GM12878 (cell line): Measurements from ENCODE around the gene SLC6A17. TPM values are rescaled to one million over a fixed set of nuclear protein-coding genes. Genes with fewer than 3 reads are reported as not detected.

Experiments
- ATAC-seq: fragments of 200-7000 bp; cut with Tn5 transposase; 3 replicates; pipeline ENCODE4 v1.9.1; 2020; ENCODE audit warnings: mild to moderate bottlenecking, moderate library complexity
- BruUV-seq: library from RNA; stranded (reverse); fragments of 400-500 nt; replicated peaks from 2 replicates; lab custom pipeline; 2021; lab: Mats Ljungman, UMichigan
- CTCF ChIA-PET: fragments of 300-600 bp; sonication (Branson Sonifier 250); formaldehyde crosslinking; extraction: SDS; loops from one replicate; lab custom pipeline; 2021; ENCODE audit warnings: inconsistent platforms; lab: Yijun Ruan, JAX
- POLR2A ChIA-PET: fragments of 350-600 bp; formaldehyde crosslinking; extraction: SDS; loops from one replicate; lab custom pipeline; 2021; ENCODE audit warnings: inconsistent platforms; lab: Charles Lee
- RAD21 ChIA-PET: fragments of 300-600 bp; sonication (Branson Sonifier 250); formaldehyde crosslinking; loops from one replicate; lab custom pipeline; 2023; ENCODE audit warnings: antibody characterized with exemption; ENCODE audit not compliant: unreplicated experiment; lab: Charles Lee
- SMC1A ChIA-PET: fragments of 300-600 bp; sonication (Branson Sonifier 250); formaldehyde crosslinking; loops from one replicate; lab custom pipeline; 2023; ENCODE audit not compliant: unreplicated experiment, uncharacterized antibody; lab: Charles Lee
- DNase-seq: peaks from one replicate; pipeline ENCODE4 v3.0.0-alpha.2; 2011; ENCODE audit warnings: low read depth, low spot score
- FAIRE-seq: peaks from 3 replicates; lab custom pipeline; 2011; peaks lifted over from hg19 to GRCh38; lab: Jason Lieb, UNC
- H2AFZ ChIP-seq: 2 replicates; pipeline ENCODE4 v1.6.0; 2011; ENCODE audit warnings: low read depth, low read length, control low read depth; ENCODE audit not compliant: control insufficient read depth
- H3K27ac ChIP-seq: 2 replicates; pipeline ENCODE4 v1.5.1; 2011; ENCODE audit warnings: control low read depth; ENCODE audit not compliant: control insufficient read depth, insufficient read depth
- H3K27me3 ChIP-seq, 2 experiments: replicated peaks in 1 of 2; 2 replicates each; pipeline versions ENCODE4 v1.6.0 to v1.6.1; 2011; ENCODE audit warnings: low read length in 1 of 2; ENCODE audit not compliant: control insufficient read depth in 2 of 2, insufficient read depth in 2 of 2
- H3K36me3 ChIP-seq, 2 experiments: 2 replicates each; pipeline ENCODE4 v1.5.1; 2011; ENCODE audit warnings: low read length in 1 of 2; ENCODE audit not compliant: control insufficient read depth in 2 of 2, insufficient read depth in 2 of 2
- H3K4me1 ChIP-seq: 2 replicates; pipeline ENCODE4 v1.6.1; 2011; ENCODE audit warnings: mild to moderate bottlenecking, low read length, moderate library complexity, mixed read lengths; ENCODE audit not compliant: control insufficient read depth, insufficient read depth
- H3K4me2 ChIP-seq: 2 replicates; pipeline ENCODE4 v1.6.0; 2011; ENCODE audit warnings: control low read depth; ENCODE audit not compliant: control insufficient read depth, insufficient read depth
- H3K4me3 ChIP-seq: fragments of 200-600 bp; sonication (generic); 2 replicates; pipeline ENCODE4 v1.5.1; 2016
- H3K79me2 ChIP-seq: 2 replicates; pipeline ENCODE4 v1.6.0; 2011; ENCODE audit warnings: low read length; ENCODE audit not compliant: control insufficient read depth, insufficient read depth
- H3K9ac ChIP-seq: 2 replicates; pipeline ENCODE4 v1.8.0; 2011; ENCODE audit warnings: low read length, control low read depth, mixed read lengths; ENCODE audit not compliant: control insufficient read depth, insufficient read depth
- H3K9me3 ChIP-seq: replicated peaks from 3 replicates; pipeline ENCODE4 v1.5.1; 2011; ENCODE audit warnings: mild to moderate bottlenecking, low read length; ENCODE audit not compliant: control insufficient read depth, insufficient read depth
- H4K20me1 ChIP-seq: 2 replicates; pipeline ENCODE4 v1.6.0; 2011; ENCODE audit not compliant: control insufficient read depth, insufficient read depth
- CBX5 ChIP-seq: sonication (generic); IDR thresholded peaks from 2 replicates; pipeline ENCODE4 v1.6.1; 2016; ENCODE audit warnings: low read depth, moderate library complexity, mild to moderate bottlenecking, inconsistent platforms
- EZH2 ChIP-seq: IDR thresholded peaks from 2 replicates; pipeline ENCODE4 v1.6.1; 2012; ENCODE audit warnings: low read depth, mild to moderate bottlenecking, control low read depth, inconsistent platforms, low read length, borderline replicate concordance; ENCODE audit not compliant: control insufficient read depth
- POLR2A ChIP-seq: IDR thresholded peaks from 2 replicates; pipeline ENCODE4 v1.6.1; 2011; ENCODE audit warnings: low read depth, mild to moderate bottlenecking, low read length
- POLR2AphosphoS2 ChIP-seq: IDR thresholded peaks from 2 replicates; pipeline ENCODE4 v1.6.1; 2011; ENCODE audit warnings: low read depth, mild to moderate bottlenecking, low read length, improper control_type of control experiment, moderate library complexity
- RUNX3 ChIP-seq: IDR thresholded peaks from 2 replicates; pipeline ENCODE4 v1.6.1; 2012; ENCODE audit warnings: low read length, inconsistent platforms
- SREBF1 ChIP-seq: IDR thresholded peaks from 2 replicates; pipeline ENCODE4 v1.6.1; 2012; ENCODE audit warnings: mild to moderate bottlenecking, low read length
- TAF1 ChIP-seq: IDR thresholded peaks from 2 replicates; pipeline ENCODE4 v1.6.1; 2011; ENCODE audit warnings: mild to moderate bottlenecking, low read depth, low read length, borderline replicate concordance
- WGBS: methylation state at CpG from one replicate; pipeline ENCODE4 v1.1.6; 2016; ENCODE audit warnings: low lambda C conversion rate; ENCODE audit not compliant: insufficient replicate concordance, insufficient coverage; ENCODE audit errors: missing lambda C conversion rate; 5-methylcytosine and 5-hydroxymethylcytosine counted together
- in situ Hi-C: fragments of 300-500 bp; cut with MboI; formaldehyde crosslinking; loops from 9 replicates; pipeline ENCODE4 v1.14.3; 2018; ENCODE audit warnings: mixed read lengths
- intact Hi-C: fragments of 100-400 bp; cut with micrococcal nuclease; formaldehyde crosslinking; loops from one replicate; pipeline ENCODE4 v1.14.2; 2022; ENCODE audit not compliant: unreplicated experiment
- polyA plus RNA-seq, 11 experiments: library from polyadenylated mRNA; depleted of rRNA in 4 of 11; unstranded in 6 of 11; stranded (reverse) in 5 of 11; fragments of >200 nt; fragmentation: Nextera tagmentation in 4 of 11; fragmentation: Illumina TruSeq in 1 of 11; extraction: Ambion mirVana in 4 of 11; extraction: Trizol in 1 of 11; gene quantifications; 1 replicate in 1 of 11; 2 replicates in 10 of 11; pipeline versions ENCODE4 v1.2.1 to v1.2.3, GENCODE V29; 2011 to 2016; ENCODE audit warnings: inconsistent platforms in 2 of 11, missing spikeins in 2 of 11, low read depth in 1 of 11
- total RNA-seq, 4 experiments: library from RNA; depleted of rRNA in 3 of 4; stranded (reverse); fragments of >200 nt in 3 of 4; fragmentation: Illumina TruSeq in 1 of 4; extraction: Trizol in 1 of 4; gene quantifications; 2 replicates each; pipeline versions ENCODE4 v1.2.1 to v1.2.3, GENCODE V29; 2013 to 2021
- TF ChIP-seq, protein P1 (sequence below), 3 experiments: IDR thresholded peaks in 2 of 3; conservative IDR thresholded peaks in 1 of 3; 2 replicates each; pipeline ENCODE4 v1.5.1; 2011; ENCODE audit warnings: low read depth in 3 of 3, low read length in 3 of 3, mild to moderate bottlenecking in 3 of 3, control low read depth in 2 of 3, moderate library complexity in 2 of 3, inconsistent platforms in 1 of 3, mixed read lengths in 1 of 3; ENCODE audit not compliant: control insufficient read depth in 2 of 3, insufficient read depth in 1 of 3; ENCODE audit errors: extremely low read depth in 1 of 3
- TF ChIP-seq, protein P2 (sequence below): fragments of 450-650 bp; IDR thresholded peaks from 2 replicates; pipeline ENCODE4 v1.6.1; 2017; ENCODE audit warnings: mild to moderate bottlenecking, moderate library complexity
- TF ChIP-seq, protein P3 (sequence below): IDR thresholded peaks from 2 replicates; pipeline ENCODE4 v1.6.1; 2011; ENCODE audit warnings: borderline replicate concordance, low read depth, mild to moderate bottlenecking, moderate library complexity, mixed read lengths, low read length; ENCODE audit not compliant: insufficient read depth; ENCODE audit errors: extremely low read length
- TF ChIP-seq, protein P4 (sequence below): IDR thresholded peaks from 2 replicates; pipeline ENCODE4 v1.6.1; 2012; ENCODE audit warnings: low read depth, low read length, improper control_type of control experiment

The SLC6A17 gene
- total and polyA plus RNA-seq, 10 of the 15 experiments (the other 5 are each of a cell fraction or from before 2014, with no cell fraction given): not detected

DNA sequence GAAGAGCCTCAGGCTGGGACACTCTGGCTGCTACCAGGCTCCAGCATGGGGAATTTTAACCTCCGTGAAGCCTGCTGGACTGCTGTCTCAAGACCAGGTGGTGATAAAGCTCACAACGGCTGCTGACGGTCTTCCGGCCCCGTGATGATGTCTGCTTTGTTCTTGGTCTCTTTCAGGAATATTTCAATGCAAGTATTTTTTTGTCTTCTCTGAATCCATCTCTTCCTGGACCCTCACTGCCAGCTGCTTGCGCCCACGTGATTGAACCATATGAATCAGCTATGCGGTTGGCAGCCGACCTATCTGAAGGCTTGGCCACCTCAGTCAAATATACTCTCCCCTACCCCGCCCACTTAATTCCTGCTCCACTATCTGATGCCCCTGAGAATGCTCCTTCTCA lies 14.6 kb upstream of the SLC6A17 start:
- no peak for FAIRE-seq
- DNase-seq: no peak
- no peaks in the 10 kb centered on the region for H3K4me1 ChIP-seq
- no peaks in the 10 kb centered on the region for H3K79me2 ChIP-seq
- in situ Hi-C loops (no loop called here), intact Hi-C loops (no loop called here)
- H3K36me3 ChIP-seq: no peaks in the 10 kb centered on the region
- H4K20me1 ChIP-seq: no peaks in the 10 kb centered on the region
- H3K4me2 ChIP-seq: no peak overlapping the region
- BruUV-seq: no TSS peak
- WGBS: 25% methylated on average over 10 of the region's 10 CpGs
- no peak overlapping the region for H3K4me3 ChIP-seq
- H3K27ac ChIP-seq: no peak overlapping the region
- ChIA-PET CTCF (no interaction called here), SMC1A (no interaction called here), RAD21 (no interaction called here), POLR2A (no interaction called here)
- TF ChIP-seq POLR2A: no peak
- TF ChIP-seq TAF1: no peak
- TF ChIP-seq, protein P1, sequence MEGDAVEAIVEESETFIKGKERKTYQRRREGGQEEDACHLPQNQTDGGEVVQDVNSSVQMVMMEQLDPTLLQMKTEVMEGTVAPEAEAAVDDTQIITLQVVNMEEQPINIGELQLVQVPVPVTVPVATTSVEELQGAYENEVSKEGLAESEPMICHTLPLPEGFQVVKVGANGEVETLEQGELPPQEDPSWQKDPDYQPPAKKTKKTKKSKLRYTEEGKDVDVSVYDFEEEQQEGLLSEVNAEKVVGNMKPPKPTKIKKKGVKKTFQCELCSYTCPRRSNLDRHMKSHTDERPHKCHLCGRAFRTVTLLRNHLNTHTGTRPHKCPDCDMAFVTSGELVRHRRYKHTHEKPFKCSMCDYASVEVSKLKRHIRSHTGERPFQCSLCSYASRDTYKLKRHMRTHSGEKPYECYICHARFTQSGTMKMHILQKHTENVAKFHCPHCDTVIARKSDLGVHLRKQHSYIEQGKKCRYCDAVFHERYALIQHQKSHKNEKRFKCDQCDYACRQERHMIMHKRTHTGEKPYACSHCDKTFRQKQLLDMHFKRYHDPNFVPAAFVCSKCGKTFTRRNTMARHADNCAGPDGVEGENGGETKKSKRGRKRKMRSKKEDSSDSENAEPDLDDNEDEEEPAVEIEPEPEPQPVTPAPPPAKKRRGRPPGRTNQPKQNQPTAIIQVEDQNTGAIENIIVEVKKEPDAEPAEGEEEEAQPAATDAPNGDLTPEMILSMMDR (IDR thresholded peaks at IDR 0.05 in 2 of 3, conservative IDR thresholded peaks at IDR 0.05 in 1 of 3; ENCODE audit: control insufficient read depth in 2 of 3, extremely low read depth in 1 of 3, insufficient read depth in 1 of 3, low read depth in 3 of 3, low read length in 3 of 3): no peak
- no peak for TF ChIP-seq POLR2AphosphoS2
- no peak for ATAC-seq
- no peaks in the 10 kb centered on the region for H3K9me3 ChIP-seq
- no peak overlapping the region for H3K9ac ChIP-seq
- no peak overlapping the region for H2AFZ ChIP-seq
- peaks cover 0 to 4% of the 10 kb centered on the region in 2 experiments; a peak in 1 of 4 replicates for H3K27me3 ChIP-seq

- ChIA-PET POLR2A (no interaction called here), RAD21 (no interaction called here), SMC1A (no interaction called here), CTCF (no interaction called here)
- H3K4me1 ChIP-seq: no peaks in the 10 kb centered on the region
- in situ Hi-C loops (no loop called here), intact Hi-C loops (no loop called here)
- no peak for FAIRE-seq
- H3K27ac ChIP-seq: no peak overlapping the region
- no TSS peak for BruUV-seq
- H3K9ac ChIP-seq: no peak overlapping the region
- no peak for DNase-seq
- no peak overlapping the region for H2AFZ ChIP-seq
- no peaks in the 10 kb centered on the region for H3K9me3 ChIP-seq
- H3K4me3 ChIP-seq: no peak overlapping the region
- H3K4me2 ChIP-seq: no peak overlapping the region
- H3K79me2 ChIP-seq: no peaks in the 10 kb centered on the region
- no peaks in the 10 kb centered on the region for H4K20me1 ChIP-seq
- no peaks in the 10 kb centered on the region for H3K36me3 ChIP-seq
- 0% methylated on average over 7 of the region's 7 CpGs for WGBS
- no peak for ATAC-seq
- H3K27me3 ChIP-seq: peaks cover 0 to 4% of the 10 kb centered on the region in 2 experiments; a peak in 1 of 4 replicates
- no peak for TF ChIP-seq CBX5
- no peak for TF ChIP-seq SREBF1
- TF ChIP-seq, protein P2, sequence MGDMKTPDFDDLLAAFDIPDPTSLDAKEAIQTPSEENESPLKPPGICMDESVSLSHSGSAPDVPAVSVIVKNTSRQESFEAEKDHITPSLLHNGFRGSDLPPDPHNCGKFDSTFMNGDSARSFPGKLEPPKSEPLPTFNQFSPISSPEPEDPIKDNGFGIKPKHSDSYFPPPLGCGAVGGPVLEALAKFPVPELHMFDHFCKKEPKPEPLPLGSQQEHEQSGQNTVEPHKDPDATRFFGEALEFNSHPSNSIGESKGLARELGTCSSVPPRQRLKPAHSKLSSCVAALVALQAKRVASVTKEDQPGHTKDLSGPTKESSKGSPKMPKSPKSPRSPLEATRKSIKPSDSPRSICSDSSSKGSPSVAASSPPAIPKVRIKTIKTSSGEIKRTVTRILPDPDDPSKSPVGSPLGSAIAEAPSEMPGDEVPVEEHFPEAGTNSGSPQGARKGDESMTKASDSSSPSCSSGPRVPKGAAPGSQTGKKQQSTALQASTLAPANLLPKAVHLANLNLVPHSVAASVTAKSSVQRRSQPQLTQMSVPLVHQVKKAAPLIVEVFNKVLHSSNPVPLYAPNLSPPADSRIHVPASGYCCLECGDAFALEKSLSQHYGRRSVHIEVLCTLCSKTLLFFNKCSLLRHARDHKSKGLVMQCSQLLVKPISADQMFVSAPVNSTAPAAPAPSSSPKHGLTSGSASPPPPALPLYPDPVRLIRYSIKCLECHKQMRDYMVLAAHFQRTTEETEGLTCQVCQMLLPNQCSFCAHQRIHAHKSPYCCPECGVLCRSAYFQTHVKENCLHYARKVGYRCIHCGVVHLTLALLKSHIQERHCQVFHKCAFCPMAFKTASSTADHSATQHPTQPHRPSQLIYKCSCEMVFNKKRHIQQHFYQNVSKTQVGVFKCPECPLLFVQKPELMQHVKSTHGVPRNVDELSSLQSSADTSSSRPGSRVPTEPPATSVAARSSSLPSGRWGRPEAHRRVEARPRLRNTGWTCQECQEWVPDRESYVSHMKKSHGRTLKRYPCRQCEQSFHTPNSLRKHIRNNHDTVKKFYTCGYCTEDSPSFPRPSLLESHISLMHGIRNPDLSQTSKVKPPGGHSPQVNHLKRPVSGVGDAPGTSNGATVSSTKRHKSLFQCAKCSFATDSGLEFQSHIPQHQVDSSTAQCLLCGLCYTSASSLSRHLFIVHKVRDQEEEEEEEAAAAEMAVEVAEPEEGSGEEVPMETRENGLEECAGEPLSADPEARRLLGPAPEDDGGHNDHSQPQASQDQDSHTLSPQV: no peak
- TF ChIP-seq, protein P3, sequence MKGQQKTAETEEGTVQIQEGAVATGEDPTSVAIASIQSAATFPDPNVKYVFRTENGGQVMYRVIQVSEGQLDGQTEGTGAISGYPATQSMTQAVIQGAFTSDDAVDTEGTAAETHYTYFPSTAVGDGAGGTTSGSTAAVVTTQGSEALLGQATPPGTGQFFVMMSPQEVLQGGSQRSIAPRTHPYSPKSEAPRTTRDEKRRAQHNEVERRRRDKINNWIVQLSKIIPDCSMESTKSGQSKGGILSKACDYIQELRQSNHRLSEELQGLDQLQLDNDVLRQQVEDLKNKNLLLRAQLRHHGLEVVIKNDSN: peak; percentile 62
- no peak for TF ChIP-seq EZH2
- TF ChIP-seq RUNX3: no peak
- TF ChIP-seq, protein P4, sequence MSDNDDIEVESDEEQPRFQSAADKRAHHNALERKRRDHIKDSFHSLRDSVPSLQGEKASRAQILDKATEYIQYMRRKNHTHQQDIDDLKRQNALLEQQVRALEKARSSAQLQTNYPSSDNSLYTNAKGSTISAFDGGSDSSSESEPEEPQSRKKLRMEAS: no peak
Measured at GRCh38 chr1:110136911-110137310, 13.4 kb upstream of the SLC6A17 start.
